ENCODE data around the gene CAMSAP2.

CAMSAP2 gene

GRCh38 chr1:200877839-200878551 lies 139.3 kb downstream of the CAMSAP2 start:
- Mint-ChIP-seq H3K9me3 (no peaks in the 10 kb centered on the region), H3K4me3 (no peak overlapping the region), H3K4me1 (ENCODE audit: low read depth) (peaks cover 12% of the 10 kb centered on the region), H3K27me3 (peaks cover 28% of the 10 kb centered on the region), H3K27ac (no peak overlapping the region), H3K36me3 (ENCODE audit: low read depth) (no peaks in the 10 kb centered on the region)
- intact Hi-C loops (cut with micrococcal nuclease), result no loop called here

- intact Hi-C loops (cut with micrococcal nuclease), result no loop called here
- H3K27me3 Mint-ChIP-seq, result peaks cover 12% of the 10 kb centered on the region
- no peak overlapping the region for H3K4me3 Mint-ChIP-seq
- H3K27ac Mint-ChIP-seq, result no peak overlapping the region
- H3K9me3 Mint-ChIP-seq, result no peaks in the 10 kb centered on the region
- no peaks in the 10 kb centered on the region for H3K36me3 Mint-ChIP-seq (ENCODE audit: low read depth)
- H3K4me1 Mint-ChIP-seq (ENCODE audit: low read depth), result peaks cover 5% of the 10 kb centered on the region
Measured at GRCh38 chr1:200880212-200880611, 141.5 kb downstream of the CAMSAP2 start.

GRCh38 chr1:200883118-200883517 lies 144.4 kb downstream of the CAMSAP2 start:
- Mint-ChIP-seq H3K27me3 (peaks cover 3% of the 10 kb centered on the region), H3K36me3 (ENCODE audit: low read depth) (no peaks in the 10 kb centered on the region), H3K4me1 (ENCODE audit: low read depth) (peaks cover 9% of the 10 kb centered on the region), H3K9me3 (no peaks in the 10 kb centered on the region), H3K27ac (no peak overlapping the region), H3K4me3 (no peak overlapping the region)
- intact Hi-C loops (cut with micrococcal nuclease), result no loop called here

- Mint-ChIP-seq H3K9me3 (no peaks in the 10 kb centered on the region), H3K4me1 (ENCODE audit: low read depth) (peaks cover 31% of the 10 kb centered on the region), H3K27ac (no peak overlapping the region), H3K27me3 (peaks cover 13% of the 10 kb centered on the region), H3K4me3 (no peak overlapping the region), H3K36me3 (ENCODE audit: low read depth) (no peaks in the 10 kb centered on the region)
- intact Hi-C loops (cut with micrococcal nuclease), result no loop called here
Measured at GRCh38 chr1:200885623-200886402, 147.1 kb downstream of the CAMSAP2 start.

- H3K27ac Mint-ChIP-seq, result no peak overlapping the region
Measured at GRCh38 chr1:200886594-200886993, 147.9 kb downstream of the CAMSAP2 start.

GRCh38 chr1:200887036-200887435 lies 148.3 kb downstream of the CAMSAP2 start:
- no peaks in the 10 kb centered on the region for H3K36me3 Mint-ChIP-seq (ENCODE audit: low read depth)
- H3K4me3 Mint-ChIP-seq, result no peak overlapping the region
- peaks cover 42% of the 10 kb centered on the region for H3K4me1 Mint-ChIP-seq (ENCODE audit: low read depth)
- H3K9me3 Mint-ChIP-seq, result no peaks in the 10 kb centered on the region
- no peak overlapping the region for H3K27ac Mint-ChIP-seq
- peaks cover 24% of the 10 kb centered on the region for H3K27me3 Mint-ChIP-seq
- intact Hi-C loops (cut with micrococcal nuclease), result no loop called here

More at GRCh38 chr1:200886594-200886993, 147.9 kb downstream of the CAMSAP2 start:
- Mint-ChIP-seq H3K27me3 (peaks cover 20% of the 10 kb centered on the region), H3K4me1 (ENCODE audit: low read depth) (peaks cover 38% of the 10 kb centered on the region), H3K4me3 (no peak overlapping the region), H3K9me3 (no peaks in the 10 kb centered on the region), H3K36me3 (ENCODE audit: low read depth) (no peaks in the 10 kb centered on the region)
- intact Hi-C loops (cut with micrococcal nuclease), result no loop called here

- H3K4me1 Mint-ChIP-seq (ENCODE audit: low read depth), result peaks cover 50% of the 10 kb centered on the region
- H3K27ac Mint-ChIP-seq, result no peak overlapping the region
- no peak overlapping the region for H3K4me3 Mint-ChIP-seq
- no peaks in the 10 kb centered on the region for H3K9me3 Mint-ChIP-seq
- no peaks in the 10 kb centered on the region for H3K36me3 Mint-ChIP-seq (ENCODE audit: low read depth)
- H3K27me3 Mint-ChIP-seq, result peaks cover 32% of the 10 kb centered on the region
- intact Hi-C loops (cut with micrococcal nuclease), result no loop called here
Measured at GRCh38 chr1:200887772-200888348, 149.2 kb downstream of the CAMSAP2 start.

GRCh38 chr1:200888349-200888838 lies 149.7 kb downstream of the CAMSAP2 start:
- H3K4me3 Mint-ChIP-seq, result no peak overlapping the region
- no peak overlapping the region for H3K27ac Mint-ChIP-seq
- peaks cover 50% of the 10 kb centered on the region for H3K4me1 Mint-ChIP-seq (ENCODE audit: low read depth)
- intact Hi-C loops (cut with micrococcal nuclease), result no loop called here
- H3K9me3 Mint-ChIP-seq, result no peaks in the 10 kb centered on the region
- peaks cover 35% of the 10 kb centered on the region for H3K27me3 Mint-ChIP-seq
- no peaks in the 10 kb centered on the region for H3K36me3 Mint-ChIP-seq (ENCODE audit: low read depth)

- H3K9me3 Mint-ChIP-seq, result no peaks in the 10 kb centered on the region
- intact Hi-C loops (cut with micrococcal nuclease), result no loop called here
- no peaks in the 10 kb centered on the region for H3K36me3 Mint-ChIP-seq (ENCODE audit: low read depth)
- H3K4me1 Mint-ChIP-seq (ENCODE audit: low read depth), result peaks cover 50% of the 10 kb centered on the region
- peaks cover 40% of the 10 kb centered on the region for H3K27me3 Mint-ChIP-seq
- no peak overlapping the region for H3K4me3 Mint-ChIP-seq
- no peak overlapping the region for H3K27ac Mint-ChIP-seq
Measured at GRCh38 chr1:200889571-200889970, 150.9 kb downstream of the CAMSAP2 start.

GRCh38 chr1:200890027-200890426 lies 151.3 kb downstream of the CAMSAP2 start:
- H3K27me3 Mint-ChIP-seq, result peaks cover 40% of the 10 kb centered on the region
- H3K36me3 Mint-ChIP-seq (ENCODE audit: low read depth), result no peaks in the 10 kb centered on the region
- no peaks in the 10 kb centered on the region for H3K9me3 Mint-ChIP-seq
- H3K4me1 Mint-ChIP-seq (ENCODE audit: low read depth), result peaks cover 50% of the 10 kb centered on the region
- H3K27ac Mint-ChIP-seq, result no peak overlapping the region
- intact Hi-C loops (cut with micrococcal nuclease), result no loop called here
- no peak overlapping the region for H3K4me3 Mint-ChIP-seq

GRCh38 chr1:200890818-200891773 lies 152.4 kb downstream of the CAMSAP2 start:
- intact Hi-C loops (cut with micrococcal nuclease), result no loop called here
- Mint-ChIP-seq H3K36me3 (ENCODE audit: low read depth) (no peaks in the 10 kb centered on the region), H3K9me3 (no peaks in the 10 kb centered on the region), H3K4me1 (ENCODE audit: low read depth) (peaks cover 50% of the 10 kb centered on the region), H3K27ac (peak overlapping the region; percentile 72), H3K27me3 (peaks cover 40% of the 10 kb centered on the region), H3K4me3 (peak overlapping the region; percentile 77)

- Mint-ChIP-seq H3K36me3 (ENCODE audit: low read depth) (no peaks in the 10 kb centered on the region), H3K9me3 (no peaks in the 10 kb centered on the region), H3K27me3 (peaks cover 40% of the 10 kb centered on the region), H3K4me1 (ENCODE audit: low read depth) (peaks cover 50% of the 10 kb centered on the region), H3K4me3 (peak overlapping the region; percentile 77), H3K27ac (no peak overlapping the region)
- intact Hi-C loops (cut with micrococcal nuclease), result no loop called here
Measured at GRCh38 chr1:200891774-200892157, 153.1 kb downstream of the CAMSAP2 start.

- H3K36me3 Mint-ChIP-seq (ENCODE audit: low read depth), result no peaks in the 10 kb centered on the region
- no peak overlapping the region for H3K4me3 Mint-ChIP-seq
- peaks cover 37% of the 10 kb centered on the region for H3K27me3 Mint-ChIP-seq
- H3K27ac Mint-ChIP-seq, result no peak overlapping the region
- H3K4me1 Mint-ChIP-seq (ENCODE audit: low read depth), result peaks cover 49% of the 10 kb centered on the region
- intact Hi-C loops (cut with micrococcal nuclease), result no loop called here
- H3K9me3 Mint-ChIP-seq, result no peaks in the 10 kb centered on the region
Measured at GRCh38 chr1:200892546-200892945, 153.9 kb downstream of the CAMSAP2 start.

Measured in dendritic cell treated with granulocyte-macrophage colony-stimulating factor and Interleukin-4, amounts not matched to agents 40 ng/mL and 50 ng/mL, for 4 days (primary cell).